GM12801 (cell line): ENCODE measurements around the gene REG4.

Experiments used
- TF ChIP-seq, protein P1 (sequence below): IDR thresholded peaks from one replicate; pipeline ENCODE4 v1.5.1; 2011; ENCODE audit warnings: control low read depth; ENCODE audit not compliant: insufficient read length; ENCODE audit errors: extremely low read depth

The REG4 gene

DNA sequence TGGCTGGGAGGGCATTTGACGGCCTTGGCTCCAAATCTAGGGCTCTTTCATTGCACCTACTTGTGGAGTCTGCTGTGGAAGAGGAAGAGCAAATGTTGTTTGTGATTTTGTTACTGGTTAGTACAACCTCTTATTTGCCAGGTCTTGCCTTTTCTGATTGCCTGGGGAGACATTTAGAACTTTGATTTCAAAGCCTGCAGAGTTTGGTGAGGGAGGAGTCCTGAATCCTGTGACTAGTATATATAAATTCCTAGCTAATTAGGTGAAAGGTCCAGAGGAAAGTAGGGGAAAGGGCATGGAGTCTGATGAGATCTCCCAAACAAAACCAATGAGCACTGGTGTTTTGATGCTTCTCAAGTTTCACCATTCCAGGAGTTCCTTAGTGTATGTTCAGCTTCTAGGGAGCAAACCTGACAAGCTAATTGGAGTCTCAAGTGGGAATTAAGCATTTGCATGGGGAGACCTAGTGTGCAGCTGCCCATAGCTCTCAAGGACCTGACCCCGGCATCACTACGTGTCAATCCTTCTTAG lies 37.5 kb downstream of the REG4 start:
- TF ChIP-seq, protein P1, sequence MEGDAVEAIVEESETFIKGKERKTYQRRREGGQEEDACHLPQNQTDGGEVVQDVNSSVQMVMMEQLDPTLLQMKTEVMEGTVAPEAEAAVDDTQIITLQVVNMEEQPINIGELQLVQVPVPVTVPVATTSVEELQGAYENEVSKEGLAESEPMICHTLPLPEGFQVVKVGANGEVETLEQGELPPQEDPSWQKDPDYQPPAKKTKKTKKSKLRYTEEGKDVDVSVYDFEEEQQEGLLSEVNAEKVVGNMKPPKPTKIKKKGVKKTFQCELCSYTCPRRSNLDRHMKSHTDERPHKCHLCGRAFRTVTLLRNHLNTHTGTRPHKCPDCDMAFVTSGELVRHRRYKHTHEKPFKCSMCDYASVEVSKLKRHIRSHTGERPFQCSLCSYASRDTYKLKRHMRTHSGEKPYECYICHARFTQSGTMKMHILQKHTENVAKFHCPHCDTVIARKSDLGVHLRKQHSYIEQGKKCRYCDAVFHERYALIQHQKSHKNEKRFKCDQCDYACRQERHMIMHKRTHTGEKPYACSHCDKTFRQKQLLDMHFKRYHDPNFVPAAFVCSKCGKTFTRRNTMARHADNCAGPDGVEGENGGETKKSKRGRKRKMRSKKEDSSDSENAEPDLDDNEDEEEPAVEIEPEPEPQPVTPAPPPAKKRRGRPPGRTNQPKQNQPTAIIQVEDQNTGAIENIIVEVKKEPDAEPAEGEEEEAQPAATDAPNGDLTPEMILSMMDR = no peak

DNA sequence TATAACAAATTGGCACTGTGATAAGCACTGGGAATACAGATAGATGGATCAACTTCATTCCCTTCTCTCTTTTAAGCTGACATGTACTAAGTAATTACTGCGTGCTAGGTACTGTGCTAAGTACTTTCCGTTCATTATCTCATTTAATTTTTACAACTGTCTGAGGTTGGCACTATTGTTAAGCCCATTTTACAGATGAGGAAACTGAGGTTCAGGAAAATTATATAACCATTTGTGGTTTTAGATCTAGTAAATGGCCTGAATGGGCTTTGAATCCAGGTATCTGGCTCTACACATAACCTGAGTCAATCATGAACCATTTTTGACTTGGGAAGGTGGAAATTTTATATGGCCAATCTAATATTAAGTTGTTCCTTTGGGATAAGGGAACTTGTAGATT lies 39.0 kb downstream of the REG4 start:
- TF ChIP-seq, protein P1 = no peak

DNA sequence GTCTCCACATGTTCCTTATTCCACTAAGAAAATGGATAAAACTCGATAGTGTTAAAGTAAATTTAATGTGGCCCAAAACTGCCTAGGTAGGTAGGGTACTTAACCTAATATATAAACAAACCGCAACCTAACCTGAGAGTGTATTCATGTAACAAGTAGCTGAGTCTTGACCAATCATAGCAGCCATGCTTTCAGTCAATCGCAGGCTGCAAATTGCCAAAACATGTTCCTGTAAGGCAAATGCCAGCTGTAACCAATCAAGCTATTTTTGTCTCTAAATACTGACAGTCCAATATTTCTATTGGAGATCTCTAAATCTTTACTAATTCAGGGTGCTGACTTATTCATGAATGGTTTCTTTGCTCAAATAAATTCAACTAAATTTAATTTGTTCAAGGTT lies 39.5 kb downstream of the REG4 start:
- TF ChIP-seq, protein P1 = no peak

DNA sequence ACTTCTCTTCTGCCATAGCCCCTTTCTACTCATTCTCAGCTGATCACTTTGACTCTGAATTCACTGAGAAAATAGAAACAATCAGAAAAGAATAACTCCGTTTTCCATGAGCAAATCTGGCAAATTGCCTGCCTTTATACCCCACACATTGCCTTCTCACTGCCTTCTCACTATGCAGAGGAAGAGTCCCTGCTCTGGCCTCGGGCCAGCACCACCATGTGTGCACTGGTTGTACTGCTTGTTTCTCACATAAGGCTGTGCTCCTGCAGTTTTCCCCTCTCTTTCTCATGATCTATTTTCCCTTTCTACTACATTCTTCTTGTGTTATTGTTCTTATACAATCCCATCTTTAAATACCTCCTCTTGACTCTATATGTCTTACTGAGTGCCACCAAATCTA lies 40.2 kb downstream of the REG4 start:
- TF ChIP-seq, protein P1 = no peak

DNA sequence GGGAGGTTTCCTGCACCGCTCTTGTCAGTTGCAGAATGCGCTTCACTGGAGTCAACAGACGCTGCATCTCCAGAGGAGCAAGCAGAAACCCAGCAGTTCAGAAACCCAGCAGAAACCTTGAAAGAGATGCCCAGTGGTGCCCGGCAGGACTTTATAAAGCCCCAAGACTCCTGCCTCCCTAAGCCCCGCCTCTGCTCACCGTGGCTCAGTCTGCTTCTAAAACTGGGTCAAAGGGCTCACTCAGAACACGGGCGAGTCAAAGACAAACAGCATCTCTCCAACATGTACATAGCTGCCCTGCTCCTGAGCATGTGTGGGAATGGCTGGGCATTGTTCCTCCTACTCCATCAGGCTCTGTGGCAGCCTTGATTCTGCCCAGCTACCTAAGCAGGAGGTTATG lies 42.5 kb downstream of the REG4 start, which contains the start of gene HMGCS2:
HMGCS2 (minus strand) TSS at position 128 of the 400 bp plus-strand sequence; CDS start at position 67, 61 bp downstream.
- TF ChIP-seq, protein P1 = no peak

DNA sequence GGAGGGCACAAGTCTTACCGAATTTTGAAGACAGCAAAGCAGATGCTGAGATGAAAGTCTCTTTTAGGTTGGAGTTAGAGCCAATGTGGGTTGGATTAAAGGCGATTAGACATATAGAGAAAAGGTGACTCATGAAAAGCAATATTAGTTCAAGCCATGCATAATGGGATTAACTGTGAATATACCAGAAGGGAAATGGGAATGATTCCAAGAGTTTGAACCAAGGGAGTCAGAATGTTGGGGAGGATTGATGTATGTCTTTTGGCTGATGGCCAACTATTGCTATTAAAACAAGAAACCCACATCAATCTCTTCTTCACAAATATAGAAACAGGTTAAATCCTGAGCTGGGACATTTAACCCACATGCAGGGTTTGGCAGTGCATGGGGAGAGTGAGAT lies 43.8 kb downstream of the REG4 start:
- TF ChIP-seq, protein P1 = no peak

DNA sequence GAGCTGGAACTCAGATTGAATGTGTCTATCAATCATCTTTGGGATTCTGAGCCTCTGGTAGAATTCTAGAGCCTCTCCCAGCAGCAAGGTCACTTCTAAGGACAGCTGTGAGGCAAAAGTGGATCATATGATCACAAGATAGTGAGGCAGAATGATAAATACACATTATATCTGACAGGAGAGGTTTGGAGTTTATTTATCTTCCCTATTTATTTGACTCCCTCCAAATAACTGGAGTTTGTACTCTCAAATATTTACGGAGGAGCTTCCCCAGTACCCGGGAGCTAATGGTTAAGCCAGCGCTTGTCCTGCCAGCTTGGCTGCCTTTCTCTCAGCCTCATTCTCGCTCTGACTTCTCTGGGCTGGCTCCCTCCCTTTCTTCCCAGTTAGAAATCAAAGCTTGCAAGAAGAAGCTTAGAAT lies 44.9 kb downstream of the REG4 start:
- TF ChIP-seq, protein P1 = no peak
